ENCODE results near the gene C1QTNF3. TPM values are rescaled to one million over a fixed set of nuclear protein-coding genes. Genes with fewer than 3 reads are reported as not detected.

Gene C1QTNF3
- total RNA-seq, 1 donor from 2014 or later: 2.0 TPM

GRCh38 chr5:33981408-33982162, 61.4 kb downstream of the C1QTNF3 start:
- no peak for DNase-seq
- no peak overlapping the region for H3K4me3 Mint-ChIP-seq
- H3K9me3 Mint-ChIP-seq: no peaks in the 10 kb centered on the region
- peaks cover 2% of the 10 kb centered on the region for H3K27me3 Mint-ChIP-seq
- no peaks in the 10 kb centered on the region for H3K4me1 Mint-ChIP-seq
- no peak overlapping the region for H3K27ac Mint-ChIP-seq
- intact Hi-C loops (cut with micrococcal nuclease): no loop called here
- peaks cover 3% of the 10 kb centered on the region for H3K36me3 Mint-ChIP-seq (ENCODE audit: low read depth)

GRCh38 chr5:33980030-33980429, 63.0 kb downstream of the C1QTNF3 start:
- H3K4me3 Mint-ChIP-seq: no peak overlapping the region
- no peaks in the 10 kb centered on the region for H3K9me3 Mint-ChIP-seq
- H3K4me1 Mint-ChIP-seq: no peaks in the 10 kb centered on the region
- peaks cover 7% of the 10 kb centered on the region for H3K27me3 Mint-ChIP-seq
- intact Hi-C loops (cut with micrococcal nuclease): no loop called here
- no peak overlapping the region for H3K27ac Mint-ChIP-seq
- H3K36me3 Mint-ChIP-seq (ENCODE audit: low read depth): no peaks in the 10 kb centered on the region
- no peak for DNase-seq

GRCh38 chr5:33978306-33978705, 64.7 kb downstream of the C1QTNF3 start:
- H3K4me3 Mint-ChIP-seq: no peak overlapping the region
- H3K4me1 Mint-ChIP-seq: peaks cover 4% of the 10 kb centered on the region
- H3K27me3 Mint-ChIP-seq: peaks cover 9% of the 10 kb centered on the region
- DNase-seq: no peak
- H3K9me3 Mint-ChIP-seq: no peaks in the 10 kb centered on the region
- intact Hi-C loops (cut with micrococcal nuclease): loop anchor here (10.0 kb wide), 1 partner anchor 544 kb away; no protein-coding TSS in a partner anchor
- H3K36me3 Mint-ChIP-seq (ENCODE audit: low read depth): no peaks in the 10 kb centered on the region
- H3K27ac Mint-ChIP-seq: no peak overlapping the region

GRCh38 chr5:33976307-33976706, 66.7 kb downstream of the C1QTNF3 start:
- H3K4me1 Mint-ChIP-seq: peaks cover 10% of the 10 kb centered on the region
- H3K27ac Mint-ChIP-seq: no peak overlapping the region
- intact Hi-C loops (cut with micrococcal nuclease): loop anchor here (10.0 kb wide), 1 partner anchor 542 kb away; no protein-coding TSS in a partner anchor
- H3K36me3 Mint-ChIP-seq (ENCODE audit: low read depth): no peaks in the 10 kb centered on the region
- DNase-seq: no peak
- H3K27me3 Mint-ChIP-seq: peaks cover 11% of the 10 kb centered on the region
- H3K4me3 Mint-ChIP-seq: no peak overlapping the region
- H3K9me3 Mint-ChIP-seq: no peaks in the 10 kb centered on the region

GRCh38 chr5:33975852-33976251, 67.2 kb downstream of the C1QTNF3 start:
- H3K4me1 Mint-ChIP-seq: peaks cover 10% of the 10 kb centered on the region
- H3K9me3 Mint-ChIP-seq: no peaks in the 10 kb centered on the region
- no peak overlapping the region for H3K27ac Mint-ChIP-seq
- H3K4me3 Mint-ChIP-seq: no peak overlapping the region
- intact Hi-C loops (cut with micrococcal nuclease): loop anchor here (10.0 kb wide), 1 partner anchor 541 kb away; no protein-coding TSS in a partner anchor
- H3K27me3 Mint-ChIP-seq: peaks cover 11% of the 10 kb centered on the region
- no peak for DNase-seq
- no peaks in the 10 kb centered on the region for H3K36me3 Mint-ChIP-seq (ENCODE audit: low read depth)

GRCh38 chr5:33973271-33973670, 69.7 kb downstream of the C1QTNF3 start:
- peaks cover 12% of the 10 kb centered on the region for H3K27me3 Mint-ChIP-seq
- intact Hi-C loops (cut with micrococcal nuclease): loop anchor here (2.0 to 10.0 kb wide), 2 partner anchors 50 to 538 kb away; no protein-coding TSS in a partner anchor
- DNase-seq: no peak
- peaks cover 10% of the 10 kb centered on the region for H3K4me1 Mint-ChIP-seq
- no peaks in the 10 kb centered on the region for H3K9me3 Mint-ChIP-seq
- peak overlapping the region; percentile 34 for H3K4me3 Mint-ChIP-seq
- no peak overlapping the region for H3K27ac Mint-ChIP-seq
- no peaks in the 10 kb centered on the region for H3K36me3 Mint-ChIP-seq (ENCODE audit: low read depth)

- Mint-ChIP-seq H3K4me3 (no peak overlapping the region), H3K9me3 (no peaks in the 10 kb centered on the region), H3K27me3 (peaks cover 6% of the 10 kb centered on the region), H3K4me1 (peaks cover 13% of the 10 kb centered on the region), H3K27ac (no peak overlapping the region), H3K36me3 (ENCODE audit: low read depth) (no peaks in the 10 kb centered on the region)
- intact Hi-C loops (cut with micrococcal nuclease): loop anchor here (10.0 kb wide), 1 partner anchor 535 kb away; no protein-coding TSS in a partner anchor
- peak; percentile 71 for DNase-seq
Measured at GRCh38 chr5:33969572-33970452, 73.2 kb downstream of the C1QTNF3 start.

GRCh38 chr5:33968211-33969005, 74.6 kb downstream of the C1QTNF3 start:
- intact Hi-C loops (cut with micrococcal nuclease): no loop called here
- Mint-ChIP-seq H3K4me1 (peaks cover 12% of the 10 kb centered on the region), H3K36me3 (ENCODE audit: low read depth) (no peaks in the 10 kb centered on the region), H3K4me3 (no peak overlapping the region), H3K27me3 (peaks cover 5% of the 10 kb centered on the region), H3K9me3 (no peaks in the 10 kb centered on the region), H3K27ac (no peak overlapping the region)
- no peak for DNase-seq

Other genes with a start within 250 kb of the C1QTNF3 start
- gene ADAMTS12, start 151.2 kb downstream of the C1QTNF3 start, total RNA-seq: not detected in 2 replicates
- not detected in 2 replicates for gene RXFP3, start 106.8 kb downstream of the C1QTNF3 start, total RNA-seq
- gene SLC45A2, start 58.5 kb downstream of the C1QTNF3 start, total RNA-seq: not detected in 2 replicates
- gene AMACR, start 35.2 kb downstream of the C1QTNF3 start, total RNA-seq: 6.4 and 7.7 TPM in 2 replicates